Peyer's patch (tissue), 4 donors: Measurements from ENCODE around the gene TAF13. TPM values are rescaled to one million over a fixed set of nuclear protein-coding genes. Genes with fewer than 3 reads are reported as not detected.
"Not testable (repeated sequence)": the region's sequence is repeated elsewhere in the genome, so short reads cannot be mapped to it uniquely, and the experiment has no call there.

ENCODE experiments used
- DNase-seq, 3 donors: peaks; one replicate each; pipeline ENCODE4 v3.0.0-alpha.2; 2017 to 2019
- H3K27ac ChIP-seq, 4 donors: fragments of 200-600 bp; sonication (generic); one replicate each; pipeline ENCODE4 v1.5.1; 2016 to 2019
- H3K27me3 ChIP-seq, 2 donors: fragments of 200-600 bp; sonication (generic); one replicate each; pipeline ENCODE4 v1.5.1; 2019
- H3K36me3 ChIP-seq, 3 donors: fragments of 200-600 bp; sonication (generic); one replicate each; pipeline ENCODE4 v1.5.1; 2016 to 2019
- H3K4me1 ChIP-seq, 4 donors: fragments of 200-600 bp; sonication (generic); one replicate each; pipeline ENCODE4 v1.5.1; 2016 to 2019
- H3K4me3 ChIP-seq, 4 donors: fragments of 200-600 bp; sonication (generic); 1 replicate in 3 of 4; 2 replicates in 1 of 4; pipeline ENCODE4 v1.5.1; 2016 to 2019; ENCODE audit warnings: mild to moderate bottlenecking in 1 of 4
- H3K9me3 ChIP-seq, 4 donors: fragments of 200-600 bp; sonication (generic); one replicate each; pipeline ENCODE4 v1.5.1; 2016 to 2019; ENCODE audit warnings: mild to moderate bottlenecking in 1 of 4
- POLR2A ChIP-seq, 2 donors: fragments of 450-650 bp; IDR thresholded peaks; one replicate each; pipeline ENCODE4 v1.5.1; 2017; ENCODE audit warnings: antibody characterized with exemption in 2 of 2, mild to moderate bottlenecking in 2 of 2, moderate library complexity in 2 of 2
- small RNA-seq, 2 donors: library from RNA; depleted of rRNA; stranded (forward); fragments of <200 nt; gene quantifications; one replicate each; pipeline ENCODE3, GENCODE V24; 2016
- total RNA-seq, 4 donors: library from RNA; depleted of rRNA; stranded (reverse); fragments of >200 nt; gene quantifications; one replicate each; pipeline ENCODE4 v1.1.0, GENCODE V29; 2016
- TF ChIP-seq, protein P1 (sequence below), 6 experiments: fragments of 450-650 bp in 4 of 6; fragments of 200-600 bp in 2 of 6; sonication (generic) in 1 of 6; IDR thresholded peaks; one replicate each; pipeline ENCODE4 v1.5.1; 2017 to 2019; ENCODE audit warnings: antibody characterized with exemption in 6 of 6, mild to moderate bottlenecking in 3 of 6, moderate library complexity in 1 of 6

TAF13 gene
- total RNA-seq, 4 donors from 2014 or later: 21.2 to 39.6 (median 22.8) TPM

DNA sequence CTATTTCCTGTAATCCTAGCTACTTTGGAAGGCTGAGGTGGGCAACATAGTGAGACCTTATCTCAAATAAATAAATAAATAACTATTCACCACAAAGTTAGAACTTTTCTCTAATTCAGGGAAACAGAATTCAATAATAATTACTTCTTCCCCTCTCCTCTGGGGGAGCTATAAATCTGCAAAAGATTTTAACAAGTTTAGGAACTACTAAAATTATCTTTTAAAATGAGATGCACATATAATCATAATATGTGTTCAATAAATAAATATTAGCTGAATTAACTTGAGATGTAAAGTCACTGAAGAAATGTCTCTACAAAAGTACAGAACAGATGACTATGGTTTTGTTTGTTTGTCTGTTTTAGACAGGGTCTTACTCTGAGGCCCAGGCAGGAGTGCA, 48.0 kb downstream of the TAF13 start:
- Histone ChIP-seq H3K27ac (no peak overlapping the region), H3K27me3 (no peaks in the 10 kb centered on the region), H3K4me3 (no peak overlapping the region), H3K36me3 (peaks cover 0 to 1% (median 0%) of the 10 kb centered on the region in 3 donors), H3K4me1 (no peaks in the 10 kb centered on the region), H3K9me3 (no peaks in the 10 kb centered on the region)
- no peak for DNase-seq
- TF ChIP-seq, protein P1, sequence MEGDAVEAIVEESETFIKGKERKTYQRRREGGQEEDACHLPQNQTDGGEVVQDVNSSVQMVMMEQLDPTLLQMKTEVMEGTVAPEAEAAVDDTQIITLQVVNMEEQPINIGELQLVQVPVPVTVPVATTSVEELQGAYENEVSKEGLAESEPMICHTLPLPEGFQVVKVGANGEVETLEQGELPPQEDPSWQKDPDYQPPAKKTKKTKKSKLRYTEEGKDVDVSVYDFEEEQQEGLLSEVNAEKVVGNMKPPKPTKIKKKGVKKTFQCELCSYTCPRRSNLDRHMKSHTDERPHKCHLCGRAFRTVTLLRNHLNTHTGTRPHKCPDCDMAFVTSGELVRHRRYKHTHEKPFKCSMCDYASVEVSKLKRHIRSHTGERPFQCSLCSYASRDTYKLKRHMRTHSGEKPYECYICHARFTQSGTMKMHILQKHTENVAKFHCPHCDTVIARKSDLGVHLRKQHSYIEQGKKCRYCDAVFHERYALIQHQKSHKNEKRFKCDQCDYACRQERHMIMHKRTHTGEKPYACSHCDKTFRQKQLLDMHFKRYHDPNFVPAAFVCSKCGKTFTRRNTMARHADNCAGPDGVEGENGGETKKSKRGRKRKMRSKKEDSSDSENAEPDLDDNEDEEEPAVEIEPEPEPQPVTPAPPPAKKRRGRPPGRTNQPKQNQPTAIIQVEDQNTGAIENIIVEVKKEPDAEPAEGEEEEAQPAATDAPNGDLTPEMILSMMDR (IDR thresholded peaks at IDR 0.05): peak in 1 of 6 experiments; percentile 10
- no peak for TF ChIP-seq POLR2A (IDR thresholded peaks at IDR 0.05)

GRCh38 chr1:109025694-109026093, 50.1 kb downstream of the TAF13 start:
- DNase-seq: no peak
- H3K9me3 ChIP-seq: no peaks in the 10 kb centered on the region
- TF ChIP-seq, protein P1 (IDR thresholded peaks at IDR 0.05): no peak
- TF ChIP-seq POLR2A (IDR thresholded peaks at IDR 0.05): no peak
- no peaks in the 10 kb centered on the region for H3K27me3 ChIP-seq
- H3K4me1 ChIP-seq: no peaks in the 10 kb centered on the region
- peaks cover 0 to 6% (median 0%) of the 10 kb centered on the region in 3 donors for H3K36me3 ChIP-seq
- no peak overlapping the region for H3K4me3 ChIP-seq
- H3K27ac ChIP-seq: no peak overlapping the region

DNA sequence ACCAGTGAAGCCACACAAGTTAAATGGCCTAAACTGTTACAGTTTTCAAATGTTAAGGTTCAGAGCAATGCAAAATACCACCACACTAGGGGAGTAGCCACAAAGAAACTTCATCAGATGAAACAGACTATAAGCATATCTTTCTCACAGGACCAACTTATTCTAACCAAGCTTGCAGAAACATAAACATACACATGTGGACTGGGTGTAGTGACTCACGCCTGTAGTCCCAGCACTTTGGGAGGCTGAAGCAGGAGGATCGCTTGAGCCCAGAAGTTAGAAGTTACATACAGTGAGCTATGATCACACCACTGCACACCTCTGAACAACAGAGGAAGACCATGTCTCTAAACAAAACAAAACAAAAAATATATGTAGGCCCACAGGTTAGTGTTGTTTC, 51.2 kb downstream of the TAF13 start:
- Histone ChIP-seq H3K4me1 (no peaks in the 10 kb centered on the region), H3K27me3 (no peaks in the 10 kb centered on the region), H3K36me3 (peaks cover 0 to 6% (median 0%) of the 10 kb centered on the region in 3 donors), H3K4me3 (no peak overlapping the region), H3K9me3 (no peaks in the 10 kb centered on the region), H3K27ac (no peak overlapping the region)
- DNase-seq: no peak
- TF ChIP-seq, protein P1 (IDR thresholded peaks at IDR 0.05): no peak
- no peak for TF ChIP-seq POLR2A (IDR thresholded peaks at IDR 0.05)

- TF ChIP-seq, protein P1 (IDR thresholded peaks at IDR 0.05): no peak
- TF ChIP-seq POLR2A (IDR thresholded peaks at IDR 0.05): no peak
- no peaks in the 10 kb centered on the region for H3K4me1 ChIP-seq
- no peaks in the 10 kb centered on the region for H3K27me3 ChIP-seq
- H3K27ac ChIP-seq: no peak overlapping the region
- peaks cover 0 to 17% (median 4%) of the 10 kb centered on the region in 3 donors for H3K36me3 ChIP-seq
- no peaks in the 10 kb centered on the region for H3K9me3 ChIP-seq
- no peak overlapping the region for H3K4me3 ChIP-seq
- DNase-seq: no peak
These were observed 55.0 kb downstream of the TAF13 start for GRCh38 chr1:109020693-109021257.

GRCh38 chr1:109017719-109018118, 58.1 kb downstream of the TAF13 start:
- DNase-seq, H3K4me3 ChIP-seq, H3K27me3 ChIP-seq, H3K4me1 ChIP-seq, H3K9me3 ChIP-seq, H3K27ac ChIP-seq: not testable (repeated sequence)
- H3K36me3 ChIP-seq: peaks cover 0 to 26% (median 4%) of the 10 kb centered on the region in 3 donors

- no peak overlapping the region for H3K4me3 ChIP-seq
- peaks cover 0 to 27% (median 4%) of the 10 kb centered on the region in 3 donors for H3K36me3 ChIP-seq
- H3K9me3 ChIP-seq: no peaks in the 10 kb centered on the region
- no peak overlapping the region for H3K27ac ChIP-seq
- TF ChIP-seq, protein P1 (IDR thresholded peaks at IDR 0.05): no peak
- no peak for TF ChIP-seq POLR2A (IDR thresholded peaks at IDR 0.05)
- no peaks in the 10 kb centered on the region for H3K4me1 ChIP-seq
- H3K27me3 ChIP-seq: no peaks in the 10 kb centered on the region
- DNase-seq: no peak
These were observed 58.7 kb downstream of the TAF13 start for GRCh38 chr1:109017134-109017533.

Small RNA genes lying within 50 kb of the gene (small RNA-seq; reads per million reads assigned to genes)
- gene AL356488.2: 0 reads per million in 2 donors
- 0 reads per million in 2 donors for gene BX679664.1

Other genes starting within 250 kb of the TAF13 start
- gene AKNAD1, start 218.9 kb downstream of the TAF13 start, total RNA-seq: not detected
- 10 to 100 TPM; 23.1 to 24.9 (median 23.9) TPM for gene GPSM2, start 199.0 kb downstream of the TAF13 start, total RNA-seq
- 10 to 100 TPM; 14.4 to 56.1 (median 18.9) TPM for gene CLCC1, start 112.5 kb downstream of the TAF13 start, total RNA-seq
- gene WDR47, start 33.9 kb downstream of the TAF13 start, total RNA-seq: 10 to 100 TPM in 1 of 4 donors, 1 to 10 TPM in 3; 2.9 to 16.5 (median 7.7) TPM
- gene TMEM167B, start 14.8 kb upstream of the TAF13 start, total RNA-seq: 10 to 100 TPM; 11.3 to 17.3 (median 13.7) TPM
- gene ELAPOR1, start 38.1 kb upstream of the TAF13 start, total RNA-seq: 100 to 1,000 TPM in 2 of 4 donors, 10 to 100 TPM in 2; 57.8 to 138 (median 98.0) TPM
- gene SARS1, start 137.9 kb upstream of the TAF13 start, total RNA-seq: 100 to 1,000 TPM in 2 of 4 donors, 10 to 100 TPM in 2; 83.2 to 158 (median 102) TPM
- gene CELSR2, start 173.5 kb upstream of the TAF13 start, total RNA-seq: 1 to 10 TPM; 2.6 to 6.4 (median 4.6) TPM
- gene PSRC1, start 207.1 kb upstream of the TAF13 start, total RNA-seq: 1 to 10 TPM; 3.5 to 8.3 (median 4.5) TPM
- not detected for gene MYBPHL, start 231.0 kb upstream of the TAF13 start, total RNA-seq